ENCODE results near the gene LSM12.

LSM12 gene

GRCh38 chr17:44005527-44006271 lies 60.8 kb downstream of the LSM12 start:
- peak; percentile 19; the same call in 1 of the 2 replicates for TF ChIP-seq CTCF (conservative IDR thresholded peaks at IDR 0.05; ENCODE audit: low read length)
- peak overlapping the region; percentile 74 for H3K4me3 ChIP-seq (ENCODE audit: low read length)
- DNase-seq (ENCODE audit: low read depth), result no peak

- peak overlapping the region; percentile 26 for H3K4me3 ChIP-seq (ENCODE audit: low read length)
- no peak for DNase-seq (ENCODE audit: low read depth)
- no peak for TF ChIP-seq CTCF (conservative IDR thresholded peaks at IDR 0.05; ENCODE audit: low read length)
These were observed 61.5 kb downstream of the LSM12 start for GRCh38 chr17:44004761-44005526.

- peak within 1 kb of the TSS; percentile 26 for H3K4me3 ChIP-seq (ENCODE audit: low read length)
- DNase-seq (ENCODE audit: low read depth), result no peak
- no peak for TF ChIP-seq CTCF (conservative IDR thresholded peaks at IDR 0.05; ENCODE audit: low read length)
These were observed 62.3 kb downstream of the LSM12 start, which contains the start of gene NAGS for GRCh38 chr17:44004077-44004760. NAGS (plus strand) TSS chr17:44004622; CDS start chr17:44004664, 42 bp downstream.

- TF ChIP-seq CTCF (conservative IDR thresholded peaks at IDR 0.05; ENCODE audit: low read length), result no peak
- peak; percentile 90 for DNase-seq (ENCODE audit: low read depth)
- H3K4me3 ChIP-seq (ENCODE audit: low read length), result no peak overlapping the region
These were observed 64.2 kb downstream of the LSM12 start for GRCh38 chr17:44002141-44002848.

GRCh38 chr17:44001461-44001920 lies 65.0 kb downstream of the LSM12 start:
- no peak for DNase-seq (ENCODE audit: low read depth)
- no peak overlapping the region for H3K4me3 ChIP-seq (ENCODE audit: low read length)
- no peak for TF ChIP-seq CTCF (conservative IDR thresholded peaks at IDR 0.05; ENCODE audit: low read length)

- TF ChIP-seq CTCF (conservative IDR thresholded peaks at IDR 0.05; ENCODE audit: low read length), result no peak
- DNase-seq (ENCODE audit: low read depth), result no peak
- no peak overlapping the region for H3K4me3 ChIP-seq (ENCODE audit: low read length)
These were observed 65.5 kb downstream of the LSM12 start for GRCh38 chr17:44000871-44001460.

Data from AG10803 (cell line).